ENCODE data around the gene CENPA.
"Not testable (repeated sequence)": the region's sequence is repeated elsewhere in the genome, so short reads cannot be mapped to it uniquely, and the experiment has no call there.

CENPA gene

GRCh38 chr2:26759845-26760244 is 26.0 kb upstream of the CENPA start:
- DNase-seq (ENCODE audit: low read depth in 4 of 4, low spot score in 1 of 4), result no peak

GRCh38 chr2:26760991-26761390 is 24.9 kb upstream of the CENPA start:
- DNase-seq (ENCODE audit: low read depth in 4 of 4, low spot score in 1 of 4), result not testable (repeated sequence)

- no peak for DNase-seq (ENCODE audit: low read depth in 4 of 4, low spot score in 1 of 4)
Measured at GRCh38 chr2:26763019-26763418, 22.8 kb upstream of the CENPA start.

GRCh38 chr2:26764078-26764887 is 21.6 kb upstream of the CENPA start, which contains the start of gene SLC35F6:
SLC35F6 (plus strand) TSS chr2:26764284; CDS start chr2:26764350, 66 bp downstream.
- DNase-seq (ENCODE audit: low read depth in 4 of 4, low spot score in 1 of 4), result peak; percentile 65 to 70 (median 68)

- no peak for DNase-seq (ENCODE audit: low read depth in 4 of 4, low spot score in 1 of 4)
Measured at GRCh38 chr2:26764906-26765305, 20.9 kb upstream of the CENPA start.

GRCh38 chr2:26765475-26766200 is 20.2 kb upstream of the CENPA start:
- no peak for DNase-seq (ENCODE audit: low read depth in 4 of 4, low spot score in 1 of 4)

GRCh38 chr2:26767129-26767528 is 18.7 kb upstream of the CENPA start:
- no peak for DNase-seq (ENCODE audit: low read depth in 4 of 4, low spot score in 1 of 4)

GRCh38 chr2:26767894-26768487 is 17.9 kb upstream of the CENPA start:
- DNase-seq (ENCODE audit: low read depth in 4 of 4, low spot score in 1 of 4), result no peak

GRCh38 chr2:26768759-26769088 is 17.1 kb upstream of the CENPA start:
- no peak for DNase-seq (ENCODE audit: low read depth in 4 of 4, low spot score in 1 of 4)

- DNase-seq (ENCODE audit: low read depth in 4 of 4, low spot score in 1 of 4), result no peak
Measured at GRCh38 chr2:26769089-26769761, 16.6 kb upstream of the CENPA start.

- DNase-seq (ENCODE audit: low read depth in 4 of 4, low spot score in 1 of 4), result no peak
Measured at GRCh38 chr2:26770986-26771586, 14.8 kb upstream of the CENPA start.

GRCh38 chr2:26772064-26773001 is 13.5 kb upstream of the CENPA start:
- DNase-seq (ENCODE audit: low read depth in 4 of 4, low spot score in 1 of 4), result no peak

GRCh38 chr2:26776195-26776800 is 9.6 kb upstream of the CENPA start:
- DNase-seq (ENCODE audit: low read depth in 4 of 4, low spot score in 1 of 4), result no peak

GRCh38 chr2:26778098-26778497 is 7.8 kb upstream of the CENPA start:
- DNase-seq (ENCODE audit: low read depth in 4 of 4, low spot score in 1 of 4), result no peak

- no peak for DNase-seq (ENCODE audit: low read depth in 4 of 4, low spot score in 1 of 4)
Measured at GRCh38 chr2:26778507-26778906, 7.3 kb upstream of the CENPA start.

GRCh38 chr2:26780203-26780760 is 5.6 kb upstream of the CENPA start:
- no peak for DNase-seq (ENCODE audit: low read depth in 4 of 4, low spot score in 1 of 4)

- no peak for DNase-seq (ENCODE audit: low read depth in 4 of 4, low spot score in 1 of 4)
Measured at GRCh38 chr2:26782876-26783704, 2.8 kb upstream of the CENPA start.

- DNase-seq (ENCODE audit: low read depth in 4 of 4, low spot score in 1 of 4), result no peak
Measured at GRCh38 chr2:26784570-26785234, 1.2 kb upstream of the CENPA start.
